COR-L47 (cell line): ENCODE data around the gene TBC1D30.
A peak's percentile ranks its signal among the peaks of the same experiment; 100 is the strongest.
"Not testable (repeated sequence)": the region's sequence is repeated elsewhere in the genome, so short reads cannot be mapped to it uniquely, and the experiment has no call there.

ENCODE experiments used
- DNase-seq: peaks from one replicate; lab custom pipeline; 2025; lab: John Stamatoyannopoulos, UW

The TBC1D30 gene

GRCh38 chr12:64824500-64825142, at the start of gene TBC1D30:
TBC1D30 (plus strand) TSS chr12:64824647; CDS start chr12:64824880, 233 bp downstream.
- peak; percentile 71 for DNase-seq

GRCh38 chr12:64775147-64775736, 49.2 kb upstream of the TBC1D30 start:
- DNase-seq, result not testable (repeated sequence)

- no peak for DNase-seq
Measured at GRCh38 chr12:64779354-64779974, 45.0 kb upstream of the TBC1D30 start.

- no peak for DNase-seq
Measured at GRCh38 chr12:64780132-64780530, 44.3 kb upstream of the TBC1D30 start.

GRCh38 chr12:64780531-64781279, 43.7 kb upstream of the TBC1D30 start:
- DNase-seq, result peak; percentile 68

- peak; percentile 46 for DNase-seq
Measured at GRCh38 chr12:64781280-64782190, 42.9 kb upstream of the TBC1D30 start.

- no peak for DNase-seq
Measured at GRCh38 chr12:64782191-64782876, 42.1 kb upstream of the TBC1D30 start.

- no peak for DNase-seq
Measured at GRCh38 chr12:64785838-64786237, 38.6 kb upstream of the TBC1D30 start.

- no peak for DNase-seq
Measured at GRCh38 chr12:64790166-64790565, 34.3 kb upstream of the TBC1D30 start.

GRCh38 chr12:64791036-64791435, 33.4 kb upstream of the TBC1D30 start:
- DNase-seq, result no peak

GRCh38 chr12:64792128-64792527, 32.3 kb upstream of the TBC1D30 start:
- DNase-seq, result no peak

- no peak for DNase-seq
Measured at GRCh38 chr12:64793610-64794009, 30.8 kb upstream of the TBC1D30 start.

- DNase-seq, result no peak
Measured at GRCh38 chr12:64794305-64794704, 30.1 kb upstream of the TBC1D30 start.

GRCh38 chr12:64796205-64796845, 28.1 kb upstream of the TBC1D30 start:
- DNase-seq, result peak; percentile 80

- no peak for DNase-seq
Measured at GRCh38 chr12:64797156-64797555, 27.3 kb upstream of the TBC1D30 start.

GRCh38 chr12:64798165-64798564, 26.3 kb upstream of the TBC1D30 start:
- DNase-seq, result no peak

- DNase-seq, result no peak
Measured at GRCh38 chr12:64800640-64801039, 23.8 kb upstream of the TBC1D30 start.

GRCh38 chr12:64801381-64801780, 23.1 kb upstream of the TBC1D30 start:
- peak; percentile 27 for DNase-seq

GRCh38 chr12:64802180-64802775, 22.2 kb upstream of the TBC1D30 start:
- DNase-seq, result not testable (repeated sequence)

GRCh38 chr12:64806173-64806572, 18.3 kb upstream of the TBC1D30 start:
- DNase-seq, result no peak
